Stimulated activated CD4-positive, alpha-beta T cell treated with anti-CD3 and anti-CD28 coated beads, Interleukin-12 subunit alpha, Interleukin-12 subunit beta, amount 100 ng/mL, for 24 hours (primary cell): ENCODE data around the gene SP9.

Source experiments
- DNase-seq, 2 experiments: peaks; one replicate each; pipeline ENCODE4 v3.0.0-alpha.2; 2020; ENCODE audit warnings: low read depth in 2 of 2

SP9 gene

DNA sequence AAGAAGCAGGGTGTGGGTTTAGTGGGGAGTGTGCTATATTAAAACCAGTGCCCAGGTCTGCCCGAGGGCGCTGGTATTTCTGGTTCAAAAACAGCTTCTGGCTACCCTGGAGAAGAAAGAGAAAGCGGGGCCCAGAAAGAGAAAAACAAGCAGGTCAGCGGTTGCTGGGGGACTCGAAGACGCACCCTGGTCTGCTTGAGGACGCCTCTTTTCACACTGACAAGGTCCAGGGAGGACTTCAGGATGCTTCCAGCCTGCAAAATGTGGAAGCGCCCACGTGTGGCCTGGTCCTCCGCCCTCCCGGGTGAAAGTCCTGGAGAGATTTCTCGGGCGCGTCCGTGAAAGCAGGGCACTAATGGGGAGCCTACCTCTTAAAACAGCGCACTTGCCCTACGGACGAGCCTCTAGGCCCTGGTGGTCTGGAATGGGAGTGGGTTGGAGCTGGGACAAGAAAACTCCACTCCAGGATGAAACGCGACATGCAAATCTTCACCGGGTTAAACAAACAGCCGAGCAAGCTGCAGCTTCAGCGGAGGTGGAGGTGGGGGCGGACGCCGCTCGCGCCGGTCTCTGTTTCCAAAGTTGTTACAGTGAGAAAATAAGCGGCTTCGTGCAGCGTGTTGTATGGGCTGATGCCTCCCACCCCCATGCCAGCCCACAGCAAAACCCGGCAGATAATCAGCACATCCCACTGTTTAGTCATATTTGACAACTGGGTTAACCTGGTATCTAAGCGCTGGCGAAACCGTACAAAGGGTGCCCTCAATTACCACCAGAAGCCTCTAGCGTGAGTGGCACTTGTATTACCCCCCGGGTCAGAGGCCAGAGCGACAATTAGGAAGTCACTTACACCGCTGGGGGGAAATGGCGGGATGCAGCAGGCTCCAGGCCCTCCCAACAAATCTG lies 1.1 kb upstream of the SP9 start:
- no peak for DNase-seq

DNA sequence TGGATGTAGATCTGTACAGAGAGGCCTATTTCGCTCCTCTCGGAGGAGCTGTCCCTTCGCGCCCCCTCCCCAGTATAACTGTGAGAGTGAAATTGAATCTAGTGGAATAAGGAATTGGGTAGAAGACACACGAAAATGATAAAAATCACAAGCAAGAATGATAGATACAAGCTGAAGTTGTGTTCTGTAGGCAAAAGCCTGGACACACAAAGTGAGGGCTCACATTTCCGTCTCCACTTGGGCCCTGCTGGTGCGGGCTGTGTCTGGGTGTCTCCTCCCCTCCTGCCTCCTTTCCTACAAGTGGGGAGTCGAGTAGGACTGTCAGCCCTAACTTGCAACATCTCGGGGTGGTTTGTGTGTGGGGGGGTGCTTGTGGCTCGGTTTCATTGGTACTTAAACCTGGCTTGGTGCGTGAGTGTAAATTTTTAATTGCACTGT lies 457 bp upstream of the SP9 start:
- DNase-seq: no peak

DNA sequence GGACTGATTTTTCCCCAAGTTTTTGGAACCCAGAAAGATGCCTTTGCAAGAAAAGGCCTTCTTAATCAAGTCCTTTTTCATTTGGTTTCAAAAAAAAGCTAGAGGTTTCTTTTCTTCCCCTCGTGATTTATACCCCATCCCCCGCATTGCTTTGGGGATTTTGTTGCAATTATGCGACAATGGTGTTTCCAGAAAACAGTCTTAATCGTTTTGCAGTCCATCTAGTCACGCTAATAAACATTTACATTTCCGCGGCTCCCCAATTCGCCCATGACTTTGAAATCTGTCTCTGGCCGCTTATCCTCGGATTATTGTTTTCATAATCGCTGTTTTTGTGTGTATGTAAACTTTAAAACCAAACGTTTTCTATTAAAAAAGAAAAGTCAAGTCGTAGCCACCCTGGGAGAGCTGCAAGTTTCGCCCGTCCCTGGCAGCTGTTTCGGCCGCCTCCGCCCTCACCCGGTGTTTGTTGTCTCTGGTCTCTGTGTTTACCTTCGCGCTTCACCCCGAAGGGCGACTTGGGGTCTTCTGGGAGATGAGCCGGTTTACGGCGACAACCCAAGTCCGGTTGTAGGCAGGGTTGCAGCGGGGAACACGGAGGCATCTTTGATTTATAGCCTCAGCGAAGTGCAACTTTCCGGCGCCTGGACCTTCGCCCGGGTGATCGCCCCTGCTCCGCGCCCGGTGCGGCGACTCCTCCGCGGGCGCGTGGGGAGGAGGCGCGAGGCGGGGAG lies 667 bp downstream of the SP9 start:
- DNase-seq: no peak

DNA sequence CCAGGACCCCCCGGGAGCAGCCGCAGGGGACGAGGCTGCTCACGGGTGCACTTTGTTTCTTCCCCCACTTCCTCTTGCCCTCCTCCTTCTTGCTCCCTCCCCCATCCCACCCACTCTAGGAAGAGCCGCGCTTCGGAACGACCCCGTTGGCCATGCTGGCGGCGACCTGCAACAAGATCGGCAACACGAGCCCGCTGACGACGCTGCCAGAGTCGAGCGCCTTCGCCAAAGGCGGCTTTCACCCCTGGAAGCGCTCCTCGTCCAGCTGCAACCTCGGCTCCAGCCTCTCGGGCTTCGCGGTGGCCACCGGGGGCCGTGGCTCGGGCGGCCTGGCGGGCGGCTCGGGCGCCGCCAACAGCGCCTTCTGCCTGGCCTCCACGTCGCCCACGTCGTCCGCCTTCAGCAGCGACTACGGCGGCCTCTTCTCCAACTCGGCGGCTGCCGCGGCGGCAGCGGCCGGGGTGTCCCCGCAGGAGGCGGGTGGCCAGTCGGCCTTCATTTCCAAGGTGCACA lies 1.3 kb downstream of the SP9 start:
- no peak for DNase-seq

DNA sequence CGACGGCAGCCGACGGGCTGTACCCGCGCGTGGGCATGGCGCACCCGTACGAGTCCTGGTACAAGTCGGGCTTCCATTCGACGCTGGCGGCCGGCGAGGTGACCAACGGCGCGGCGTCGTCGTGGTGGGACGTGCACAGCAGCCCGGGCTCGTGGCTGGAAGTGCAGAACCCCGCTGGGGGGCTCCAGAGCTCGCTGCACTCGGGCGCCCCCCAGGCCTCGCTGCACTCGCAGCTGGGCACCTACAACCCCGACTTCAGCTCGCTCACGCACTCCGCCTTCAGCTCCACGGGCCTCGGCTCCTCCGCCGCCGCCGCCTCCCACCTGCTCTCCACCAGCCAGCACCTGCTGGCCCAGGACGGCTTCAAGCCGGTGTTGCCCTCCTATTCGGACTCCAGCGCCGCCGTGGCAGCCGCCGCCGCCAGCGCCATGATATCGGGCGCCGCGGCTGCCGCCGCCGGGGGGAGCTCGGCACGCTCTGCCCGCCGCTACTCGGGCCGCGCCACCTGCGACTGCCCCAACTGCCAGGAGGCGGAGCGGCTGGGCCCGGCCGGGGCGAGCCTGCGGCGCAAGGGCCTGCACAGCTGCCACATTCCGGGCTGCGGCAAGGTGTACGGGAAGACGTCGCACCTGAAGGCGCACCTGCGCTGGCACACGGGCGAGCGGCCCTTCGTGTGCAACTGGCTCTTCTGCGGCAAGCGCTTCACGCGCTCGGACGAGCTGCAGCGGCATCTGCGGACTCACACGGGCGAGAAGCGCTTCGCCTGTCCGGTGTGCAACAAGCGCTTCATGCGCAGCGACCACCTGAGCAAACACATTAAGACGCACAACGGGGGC lies 2.0 kb downstream of the SP9 start:
- no peak for DNase-seq

DNA sequence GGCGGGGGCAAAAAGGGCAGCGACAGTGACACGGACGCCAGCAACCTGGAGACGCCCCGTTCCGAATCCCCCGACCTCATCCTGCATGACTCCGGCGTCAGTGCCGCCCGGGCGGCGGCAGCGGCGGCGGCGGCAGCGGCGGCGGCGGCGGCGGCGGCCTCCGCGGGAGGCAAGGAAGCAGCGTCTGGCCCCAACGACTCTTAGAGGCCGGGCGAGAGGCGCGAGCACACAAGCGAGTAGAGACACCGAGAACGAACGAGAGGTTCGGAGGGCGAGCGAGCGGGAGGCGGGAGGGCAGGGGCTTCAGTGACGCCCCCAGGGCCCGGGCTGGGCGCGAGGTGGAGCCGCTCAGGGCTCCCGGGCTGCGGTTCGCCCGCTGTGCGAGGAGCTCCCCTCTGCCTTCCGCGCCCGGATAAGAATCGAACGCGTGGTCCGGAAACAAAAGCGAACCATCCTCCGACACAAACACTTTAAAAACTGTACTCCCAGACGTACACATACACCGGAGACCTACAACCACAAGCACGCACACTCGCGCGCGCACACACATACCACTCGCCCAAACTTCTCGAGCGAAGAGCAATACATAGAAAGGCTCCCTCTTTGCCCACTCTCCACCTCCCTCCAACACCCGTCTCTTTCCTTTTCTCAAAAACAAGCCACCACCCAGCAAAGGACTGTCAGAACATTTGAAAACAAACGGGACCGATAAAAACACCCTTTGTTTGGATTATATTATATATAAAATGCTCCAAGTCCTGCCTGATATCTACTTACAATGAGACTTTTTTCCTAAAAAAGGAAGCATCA lies 2.8 kb downstream of the SP9 start:
- no peak for DNase-seq

DNA sequence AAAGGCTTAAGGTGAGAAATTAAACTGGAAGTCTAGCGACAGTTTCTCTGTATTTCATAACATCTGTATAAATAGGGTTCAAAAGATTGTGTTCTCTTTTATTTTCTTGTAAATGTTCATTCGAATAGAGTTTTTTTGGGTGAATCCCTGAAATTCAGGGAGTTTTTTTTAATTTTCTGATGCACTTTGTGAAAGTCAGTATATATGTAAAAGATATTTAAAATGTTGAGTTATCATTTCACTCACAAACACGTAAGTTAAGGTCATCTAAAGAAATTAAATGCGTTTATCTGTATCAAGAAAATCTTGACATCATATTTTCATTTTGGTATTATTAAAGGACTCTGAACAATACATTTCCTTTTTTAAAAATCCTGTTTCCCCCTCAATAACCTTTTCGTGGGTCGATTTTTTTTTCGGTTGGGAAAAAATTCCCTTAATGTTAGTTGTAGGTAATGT lies 3.4 kb downstream of the SP9 start:
- no peak for DNase-seq

DNA sequence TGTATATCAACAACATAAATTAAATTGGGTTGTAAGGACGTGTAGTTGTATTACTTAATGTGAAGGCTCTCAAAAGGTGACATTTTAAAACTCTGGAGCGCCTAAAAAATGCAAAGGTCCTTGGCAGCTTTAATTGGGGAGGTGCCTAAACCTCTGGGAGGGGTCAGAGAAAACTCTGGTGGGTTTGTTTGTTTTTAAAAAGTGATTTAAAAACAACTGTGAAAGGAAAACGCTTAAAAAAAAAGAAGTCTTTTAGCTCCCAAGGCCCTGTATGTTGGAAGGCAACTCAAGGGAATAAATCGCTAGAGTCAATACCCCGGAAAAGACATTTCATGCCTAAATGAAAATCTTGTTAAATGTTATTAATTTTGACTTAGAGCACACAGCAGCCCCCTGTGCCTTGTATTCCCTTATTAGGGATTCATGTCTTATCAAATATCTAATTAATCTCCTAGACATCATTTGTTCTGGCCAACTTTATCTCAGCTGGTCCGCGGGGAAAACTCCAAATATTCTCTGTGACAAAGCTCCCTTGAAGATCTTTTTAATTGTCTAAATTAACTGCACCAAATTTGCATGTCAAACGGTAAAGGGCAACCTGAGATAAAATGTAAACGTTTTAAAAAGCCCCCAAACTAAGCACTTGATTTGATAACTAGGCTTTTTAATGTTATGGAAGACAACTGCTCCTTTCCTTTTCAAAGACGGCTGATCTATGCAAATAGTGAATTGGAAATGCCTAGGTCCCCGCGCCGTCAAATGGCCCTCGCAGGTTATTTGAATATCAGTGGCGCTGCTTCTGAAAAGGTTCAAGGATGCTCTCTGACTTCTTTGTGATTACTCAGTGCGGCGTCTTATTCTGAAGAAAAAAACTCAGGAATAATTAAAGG lies 4.2 kb downstream of the SP9 start:
- DNase-seq: no peak

DNA sequence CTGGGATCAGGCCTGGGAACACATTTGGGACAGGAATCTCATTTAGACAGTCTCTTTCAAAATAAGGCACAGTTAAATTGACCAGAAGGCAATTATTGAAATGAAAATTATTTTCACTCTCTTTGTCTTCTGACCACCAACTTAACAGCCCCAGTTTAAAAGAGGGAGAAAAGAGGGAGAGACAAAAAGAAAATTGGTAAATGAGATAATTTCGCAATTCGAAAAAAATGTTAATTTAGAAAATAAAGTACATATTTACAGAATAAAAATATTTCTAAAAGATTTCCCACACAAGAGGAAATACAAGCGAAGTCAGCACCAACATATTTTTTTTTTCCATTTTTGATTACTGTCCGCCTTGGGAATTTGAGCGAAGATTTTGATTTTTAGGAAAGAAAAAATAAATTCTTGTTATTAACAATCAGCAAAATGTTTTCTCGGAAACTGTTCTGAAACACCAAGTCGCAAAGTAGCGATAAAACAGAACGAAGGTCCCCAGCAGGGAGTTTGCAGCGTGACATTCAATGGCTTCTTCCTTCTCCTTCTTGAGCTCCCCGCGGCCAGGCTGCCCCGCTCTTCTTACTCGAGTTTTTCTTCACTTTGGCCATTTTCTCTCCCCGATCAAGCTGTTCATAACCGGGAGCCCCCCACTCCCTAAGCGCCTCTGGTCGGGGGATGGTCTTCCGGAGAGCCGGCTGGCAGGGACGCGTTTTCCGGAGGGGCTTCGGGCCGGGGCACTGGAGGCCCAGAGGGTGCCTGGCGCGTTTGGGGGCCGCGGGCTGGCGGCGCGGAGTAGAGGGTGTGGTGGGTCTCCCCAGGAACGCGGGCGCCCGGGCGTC lies 5.0 kb downstream of the SP9 start:
- no peak for DNase-seq

DNA sequence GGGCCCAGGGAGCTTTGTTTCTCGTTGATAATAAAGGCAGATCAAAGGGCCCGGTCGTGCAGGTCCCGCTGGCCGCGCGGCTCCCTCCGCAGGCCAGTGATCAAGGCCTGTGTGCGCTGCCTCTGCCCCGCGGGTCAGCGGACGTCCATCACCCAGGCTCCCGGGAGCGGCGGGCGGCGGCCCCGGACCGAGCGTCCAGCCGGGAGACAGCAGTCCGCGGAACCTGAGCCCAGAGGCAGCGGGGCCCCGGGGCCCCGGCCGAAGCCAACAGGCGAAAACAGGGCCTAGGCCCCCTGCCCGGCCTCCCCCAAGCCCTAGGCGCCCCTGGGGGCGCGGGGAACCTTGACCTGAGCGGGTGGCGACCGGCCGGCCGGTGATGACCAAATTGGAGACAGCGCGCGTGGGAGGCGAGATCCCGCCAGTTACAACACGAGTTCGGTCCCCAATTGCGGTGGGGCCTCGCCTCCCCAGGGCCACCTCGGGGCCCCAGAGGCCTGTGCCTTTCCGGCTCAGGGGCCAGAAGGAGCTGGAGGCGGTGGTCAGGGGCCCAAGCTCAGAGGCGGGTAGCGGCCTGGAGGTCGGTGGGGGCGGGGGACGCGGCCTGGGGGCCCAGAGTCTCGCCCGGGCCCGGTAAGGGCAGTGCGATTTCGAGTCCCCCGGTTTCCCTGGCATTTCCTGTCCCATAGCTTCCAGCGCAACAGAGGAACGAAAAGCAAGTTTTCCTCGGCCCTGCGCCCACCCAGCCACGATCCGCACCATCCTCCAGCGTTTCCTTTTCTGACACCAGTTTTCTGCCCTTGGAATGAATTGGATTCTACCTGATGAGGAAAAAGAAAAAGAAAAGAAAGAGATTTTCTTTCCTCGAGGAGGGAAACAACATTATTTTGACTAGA lies 5.9 kb downstream of the SP9 start:
- no peak for DNase-seq

DNA sequence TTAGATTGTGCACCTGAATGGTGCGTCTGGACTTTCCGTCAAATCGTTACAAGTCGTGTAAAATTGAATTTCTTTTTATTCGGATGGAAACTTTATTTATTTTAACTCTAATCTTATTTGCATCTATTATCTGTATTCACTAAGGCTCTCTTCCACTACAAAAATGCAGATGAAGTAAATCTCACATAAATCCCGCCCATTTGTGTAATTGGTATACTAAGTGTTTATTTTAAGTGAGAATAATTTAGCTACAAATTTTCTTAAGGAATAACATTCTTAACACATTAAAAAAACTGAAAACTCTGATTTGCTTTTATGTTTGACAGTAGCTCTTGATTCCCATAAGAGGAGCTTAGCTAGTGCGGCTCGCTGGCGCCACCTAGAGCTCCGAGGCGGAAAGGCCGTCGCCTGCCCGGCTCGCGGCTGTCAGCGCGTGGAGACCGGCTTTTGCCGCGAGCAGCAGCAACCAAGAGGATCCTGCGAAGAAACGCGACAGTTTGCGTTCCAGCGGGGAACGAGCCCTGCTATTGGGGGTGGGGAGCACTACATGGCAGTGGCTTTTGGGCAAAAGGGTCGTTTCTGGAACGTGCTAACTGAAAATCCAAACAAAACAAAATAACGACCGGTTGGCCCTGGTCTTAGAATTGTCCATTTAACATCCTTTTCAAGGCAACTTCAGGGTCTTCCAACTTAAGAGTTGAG lies 6.7 kb downstream of the SP9 start:
- DNase-seq: peak; percentile 75 to 83

DNA sequence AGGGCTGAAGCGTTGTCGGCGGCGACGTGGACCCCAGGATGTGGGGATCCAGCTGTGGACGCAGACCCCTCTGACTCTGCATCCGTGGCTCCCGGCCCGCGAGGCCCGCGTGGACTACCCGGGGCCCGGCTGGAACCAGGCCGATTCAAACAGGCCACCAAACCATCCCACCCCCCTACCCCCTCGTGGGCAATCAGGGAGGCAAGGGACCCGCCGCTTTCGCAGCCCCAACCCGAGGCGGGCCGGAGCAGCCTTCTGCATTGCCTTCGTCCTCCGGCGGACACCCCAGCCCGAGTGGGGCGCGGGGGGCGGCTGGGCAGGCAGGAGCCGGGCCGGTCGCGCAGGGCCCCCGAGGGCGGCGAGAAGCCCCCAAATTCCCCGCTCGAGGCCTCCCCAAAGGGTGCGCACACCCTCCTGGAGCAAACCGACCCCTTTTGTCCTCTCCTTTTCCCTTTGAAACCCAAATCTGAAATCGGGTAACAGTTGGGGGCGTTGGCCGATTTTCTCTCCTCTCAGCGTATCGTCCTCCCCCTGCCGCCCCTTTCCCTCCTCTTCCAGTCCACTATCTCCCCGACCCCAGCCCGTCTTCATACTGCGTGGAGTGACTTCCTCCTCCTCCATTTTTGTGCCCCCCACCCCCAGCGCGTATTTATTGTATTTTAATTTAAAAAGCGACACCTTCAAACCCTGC lies 7.4 kb downstream of the SP9 start:
- DNase-seq: no peak

DNA sequence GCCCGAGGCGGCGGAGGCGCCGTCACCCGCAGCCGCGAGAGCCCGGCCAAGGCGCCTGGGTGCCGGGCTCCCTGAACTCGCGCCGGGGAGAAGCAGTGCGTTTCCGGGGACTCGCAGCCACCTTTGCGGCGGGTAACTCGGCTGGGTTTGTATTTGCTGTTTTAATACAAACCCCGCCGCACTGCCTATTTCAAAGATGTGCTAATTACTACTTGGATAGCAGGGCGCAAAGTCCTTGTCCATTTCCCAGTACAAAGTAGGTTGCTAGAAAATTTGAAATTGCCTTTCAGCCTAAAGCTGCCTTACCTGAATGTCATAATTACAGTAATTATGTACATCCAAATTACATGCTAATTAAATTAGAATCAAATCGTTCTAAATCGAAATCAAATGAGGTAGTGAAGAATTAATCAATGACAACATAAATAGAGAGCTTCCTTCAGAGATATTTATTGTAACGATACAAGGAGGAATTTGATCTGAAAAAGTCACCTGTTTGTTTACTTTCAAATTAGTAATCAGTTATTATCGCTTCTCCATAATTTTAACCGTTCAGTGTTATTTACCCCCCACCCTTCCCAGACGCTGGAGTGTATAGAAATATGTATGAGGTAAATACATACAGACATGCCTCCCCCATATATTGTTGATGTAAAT lies 8.1 kb downstream of the SP9 start:
- DNase-seq: no peak

DNA sequence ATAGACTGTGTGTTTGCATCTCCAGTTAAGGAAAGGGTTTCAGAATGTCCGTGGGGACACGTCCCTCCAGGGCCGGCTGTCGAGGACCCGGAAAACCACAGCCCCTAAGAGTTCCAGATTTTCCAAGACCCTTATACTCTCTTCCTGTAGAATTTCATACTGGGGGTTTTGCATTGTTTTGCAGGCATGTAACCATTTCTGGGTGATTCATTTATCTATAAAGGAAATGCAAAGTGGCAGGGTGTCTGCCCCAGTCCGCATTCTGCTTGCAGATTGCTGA lies 8.5 kb downstream of the SP9 start:
- no peak for DNase-seq

DNA sequence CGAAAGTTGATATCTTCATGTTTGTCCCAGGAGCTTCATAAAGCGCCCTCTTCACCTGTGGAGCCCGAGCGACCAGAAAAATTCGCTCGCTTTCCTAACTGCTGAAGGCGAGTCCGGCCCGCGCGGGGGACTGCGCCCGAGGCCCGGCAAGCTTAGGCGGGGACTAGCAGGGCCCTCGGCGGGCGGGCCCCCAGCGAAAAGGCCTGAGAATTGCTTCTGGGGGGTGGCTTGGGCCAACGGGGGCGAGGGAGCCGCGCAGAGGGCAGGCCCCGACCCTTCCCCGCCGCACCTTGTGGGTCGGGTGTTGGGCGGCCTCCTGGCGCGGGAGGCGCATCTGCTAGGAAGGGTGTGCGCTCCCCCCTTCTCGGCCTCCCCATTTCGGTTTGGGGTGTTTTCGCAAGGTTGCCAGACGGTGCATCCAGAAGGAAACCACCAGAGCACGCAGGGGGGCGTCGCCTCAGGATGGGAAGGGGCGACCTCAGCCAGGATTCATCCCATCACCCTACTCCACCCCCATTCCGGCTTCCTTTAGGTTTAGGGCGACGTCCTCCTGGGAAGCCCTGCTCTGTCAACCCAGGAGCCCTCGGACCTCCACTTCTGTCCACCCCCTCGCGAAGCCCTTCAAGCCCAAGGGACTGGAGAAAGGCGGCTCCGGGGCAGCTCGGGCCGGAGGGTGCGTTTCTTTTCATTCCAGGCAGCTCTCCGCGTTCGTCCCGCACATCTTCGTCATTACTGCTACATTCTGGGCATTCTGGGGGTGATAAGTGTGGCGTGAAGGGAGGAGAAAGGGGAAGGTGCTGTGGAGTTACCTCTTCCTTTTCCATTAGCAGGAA lies 9.1 kb downstream of the SP9 start:
- DNase-seq: no peak
